Activated T-cell treated with anti-CD3 and anti-CD28 coated beads for 1 hour (primary cell): ENCODE measurements around the gene TMEM115.
A peak's percentile ranks its signal among the peaks of the same experiment; 100 is the strongest.

Experiments
- DNase-seq: peaks from one replicate; pipeline ENCODE4 v3.0.0-alpha.2; 2020; ENCODE audit warnings: low read depth

Gene TMEM115

DNA sequence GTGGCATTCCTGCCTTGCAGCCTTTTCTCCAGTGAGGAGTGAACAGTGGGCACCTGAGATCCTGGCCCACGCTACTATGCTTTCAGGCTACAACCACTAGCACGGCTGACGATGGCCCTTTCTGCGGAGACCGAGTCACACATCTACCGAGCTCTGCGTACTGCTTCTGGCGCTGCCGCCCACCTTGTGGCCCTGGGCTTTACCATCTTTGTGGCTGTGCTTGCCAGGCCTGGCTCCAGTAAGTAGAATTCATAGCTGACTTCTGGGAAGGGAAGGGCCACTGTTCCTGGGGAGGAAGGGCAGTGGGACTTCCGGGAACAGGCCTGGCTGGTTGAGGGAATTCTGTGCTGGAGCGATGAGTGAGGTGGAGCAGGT lies 8.0 kb downstream of the TMEM115 start:
- no peak for DNase-seq

DNA sequence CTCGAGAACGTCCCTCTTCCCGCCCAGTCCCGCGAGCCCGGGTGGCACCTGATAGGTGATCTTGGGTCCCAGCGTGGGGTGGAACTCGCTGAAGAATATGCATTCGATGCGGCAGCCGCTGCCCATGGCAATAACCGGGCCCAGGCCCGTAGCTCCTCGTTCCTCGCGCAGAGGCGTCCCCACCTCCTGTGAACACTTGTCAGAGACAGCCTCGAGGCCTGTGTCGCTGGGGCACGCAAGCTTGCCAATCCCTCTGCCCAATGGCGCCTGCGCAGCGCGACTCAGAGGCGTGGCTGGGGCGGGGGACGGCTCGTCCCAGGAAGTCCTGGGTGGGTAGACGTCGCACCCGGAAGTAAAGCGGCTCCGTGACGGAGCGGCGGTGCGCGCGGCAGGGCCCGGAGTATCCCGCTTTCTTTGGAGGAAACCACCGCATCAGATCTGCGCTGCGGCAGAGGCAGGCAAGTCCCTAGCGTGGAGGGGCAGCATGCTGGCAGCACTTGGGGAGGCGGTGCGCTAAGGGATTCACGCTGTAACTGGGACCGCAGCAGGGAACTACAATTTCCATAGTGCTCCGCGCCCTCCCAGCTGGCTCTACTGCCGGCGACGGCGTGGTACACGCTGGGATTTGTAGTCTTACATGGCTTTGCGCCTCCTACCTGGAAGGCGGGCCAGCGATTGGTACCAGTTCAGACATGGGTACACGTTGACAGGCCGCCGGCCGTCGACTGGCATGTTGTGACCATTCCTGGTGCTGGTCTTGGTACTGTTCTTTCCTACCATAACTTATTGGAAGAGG lies 8.6 kb downstream of the TMEM115 start, which contains the start of the genes CYB561D2 and NPRL2:
Gene CYB561D2, plus strand, starts transcription at position 336 of the 796 bp plus-strand sequence. CDS start 572 bp downstream, outside the sequence.
Gene NPRL2, minus strand, starts transcription at position 249 of the 796 bp plus-strand sequence. Its CDS starts 123 bp downstream, at position 126.
- DNase-seq, result peak; percentile 99

DNA sequence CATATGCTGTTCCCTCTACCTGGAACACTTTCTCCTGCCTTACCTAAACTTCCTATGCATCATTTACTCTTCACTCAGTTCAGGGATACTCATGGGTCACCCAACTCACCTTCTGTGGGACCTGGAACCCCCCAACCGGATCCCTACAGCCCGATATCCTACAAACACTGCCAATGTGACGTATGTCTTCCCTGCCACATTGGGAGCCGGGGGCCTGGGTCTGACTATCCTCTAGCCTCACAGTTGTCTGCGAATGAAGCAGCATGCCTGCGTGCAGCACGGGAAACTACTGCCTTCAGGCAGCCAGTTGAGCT lies 9.2 kb downstream of the TMEM115 start:
- DNase-seq, result no peak

DNA sequence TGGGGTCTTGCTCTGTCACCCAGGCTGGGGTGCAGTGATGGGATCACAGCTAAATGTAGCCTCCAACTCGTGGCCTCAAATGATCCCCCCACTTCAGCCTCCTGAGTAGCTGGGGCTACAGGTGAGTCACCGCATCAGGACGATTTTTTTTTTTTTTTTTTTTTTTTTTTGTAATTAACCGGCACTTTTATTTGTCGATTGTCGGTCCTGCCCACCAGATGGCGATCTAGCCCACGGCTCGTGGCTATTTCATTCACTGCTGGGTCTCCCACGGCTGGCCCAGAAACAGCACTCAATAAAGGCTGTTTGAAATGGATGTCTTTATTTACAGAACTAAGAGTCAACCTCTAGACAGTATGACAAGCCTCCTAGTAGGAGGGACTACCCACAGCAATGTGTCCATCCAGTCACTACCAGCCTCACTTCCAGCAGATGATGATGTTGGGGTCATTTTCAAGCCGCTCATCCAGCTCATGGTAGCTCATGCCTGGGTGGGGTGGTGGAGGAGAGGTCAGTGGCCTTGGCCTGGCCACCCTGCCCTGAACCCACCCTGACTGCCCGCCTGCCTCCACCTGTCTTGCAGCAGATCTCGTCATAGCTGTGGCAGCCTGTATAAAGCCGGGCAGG lies 12.0 kb downstream of the TMEM115 start:
- peak; percentile 64 for DNase-seq

DNA sequence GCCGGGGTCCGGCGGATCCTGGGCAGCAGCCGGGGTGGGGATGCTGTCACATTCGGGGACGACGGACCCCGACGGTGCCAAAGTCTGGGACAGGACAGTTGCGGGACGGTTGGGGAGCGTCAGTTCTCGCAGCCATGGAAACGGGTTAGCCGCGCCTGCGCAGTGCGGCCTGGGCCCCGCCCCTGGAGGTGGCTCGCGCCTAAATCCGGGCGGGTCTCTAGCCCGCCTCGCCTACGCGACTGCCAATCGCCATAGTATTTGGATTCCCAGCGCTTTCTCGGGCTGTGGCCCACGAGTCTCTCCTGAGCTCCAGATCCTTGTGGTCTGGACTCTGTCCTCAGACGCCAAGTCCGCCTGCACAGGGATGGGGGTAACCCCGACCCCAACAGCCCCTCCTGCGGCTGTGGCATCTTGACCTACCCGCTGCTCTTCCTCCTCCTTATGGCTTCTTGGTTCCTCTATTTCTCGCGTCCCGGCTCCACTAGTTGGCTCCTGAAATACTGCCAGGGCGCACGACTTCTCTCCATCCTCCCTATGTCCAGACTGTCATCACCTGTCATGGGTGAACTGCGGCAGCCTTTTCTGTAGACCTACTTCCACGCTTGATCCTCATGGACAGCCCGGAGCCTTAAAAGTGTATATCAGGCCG lies 13.6 kb downstream of the TMEM115 start, which contains the start of gene ZMYND10:
Gene ZMYND10, minus strand, starts transcription at position 147 of the 649 bp plus-strand sequence. CDS start 153 bp downstream, outside the sequence.
- peak; percentile 73 for DNase-seq

DNA sequence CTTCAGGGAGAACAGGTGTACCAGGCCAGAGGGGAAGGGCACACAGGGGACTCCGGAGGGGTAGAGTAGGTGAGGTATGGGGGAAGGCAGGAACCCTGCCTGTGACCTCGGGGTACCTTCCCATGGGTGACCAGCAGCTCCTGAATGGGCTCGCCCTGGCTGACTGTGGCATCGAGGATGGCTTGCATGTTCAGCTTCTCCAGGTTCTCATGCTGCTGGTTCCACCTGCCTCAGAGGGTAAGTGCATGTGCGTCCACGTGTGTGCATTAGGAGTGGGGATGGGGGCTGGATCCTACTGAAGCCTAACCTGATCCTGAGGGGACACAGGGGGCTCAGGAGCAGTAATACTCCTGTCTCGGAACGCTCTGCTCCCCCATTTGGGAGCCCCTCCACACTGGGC lies 14.3 kb downstream of the TMEM115 start:
- DNase-seq, result no peak

DNA sequence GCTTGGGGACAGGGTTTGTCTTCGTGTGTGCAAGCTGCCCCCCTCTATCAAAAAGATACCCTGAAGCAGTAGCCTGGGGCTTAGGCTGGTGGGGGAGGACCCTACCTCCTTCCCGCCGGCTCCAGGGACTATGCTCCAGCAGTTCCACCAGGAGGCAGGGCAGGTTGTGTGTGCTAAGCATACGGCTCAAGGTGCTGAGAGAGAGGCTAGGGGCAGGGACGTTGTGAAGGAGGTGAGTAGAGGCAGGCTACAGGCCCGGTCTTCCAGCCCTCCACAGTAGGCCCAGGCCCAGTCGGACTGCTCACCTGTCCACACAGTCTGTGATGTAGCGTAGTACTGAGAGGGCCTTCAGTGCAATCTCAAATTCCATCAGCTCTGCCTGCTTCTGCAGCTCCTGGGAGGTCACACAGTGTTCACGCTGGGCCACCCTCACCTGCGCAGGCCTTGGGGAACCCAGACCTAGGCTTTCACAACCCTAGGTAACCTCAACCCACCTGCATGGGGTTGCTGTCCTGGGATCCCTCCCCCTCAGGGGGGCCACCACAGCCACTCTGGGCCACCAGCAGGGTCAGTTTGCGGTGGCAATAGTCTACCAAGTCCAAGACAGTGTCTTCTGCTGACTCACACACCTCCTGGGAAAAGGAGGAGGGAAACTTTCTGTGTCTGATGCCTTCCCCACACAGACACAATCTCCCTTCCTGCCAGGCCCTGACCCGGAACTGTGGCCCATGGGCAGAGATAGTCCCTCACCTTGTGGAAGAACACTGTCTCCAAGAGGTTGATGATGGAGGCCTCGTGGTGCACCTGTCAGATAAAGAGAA lies 16.3 kb downstream of the TMEM115 start:
- DNase-seq, result no peak

DNA sequence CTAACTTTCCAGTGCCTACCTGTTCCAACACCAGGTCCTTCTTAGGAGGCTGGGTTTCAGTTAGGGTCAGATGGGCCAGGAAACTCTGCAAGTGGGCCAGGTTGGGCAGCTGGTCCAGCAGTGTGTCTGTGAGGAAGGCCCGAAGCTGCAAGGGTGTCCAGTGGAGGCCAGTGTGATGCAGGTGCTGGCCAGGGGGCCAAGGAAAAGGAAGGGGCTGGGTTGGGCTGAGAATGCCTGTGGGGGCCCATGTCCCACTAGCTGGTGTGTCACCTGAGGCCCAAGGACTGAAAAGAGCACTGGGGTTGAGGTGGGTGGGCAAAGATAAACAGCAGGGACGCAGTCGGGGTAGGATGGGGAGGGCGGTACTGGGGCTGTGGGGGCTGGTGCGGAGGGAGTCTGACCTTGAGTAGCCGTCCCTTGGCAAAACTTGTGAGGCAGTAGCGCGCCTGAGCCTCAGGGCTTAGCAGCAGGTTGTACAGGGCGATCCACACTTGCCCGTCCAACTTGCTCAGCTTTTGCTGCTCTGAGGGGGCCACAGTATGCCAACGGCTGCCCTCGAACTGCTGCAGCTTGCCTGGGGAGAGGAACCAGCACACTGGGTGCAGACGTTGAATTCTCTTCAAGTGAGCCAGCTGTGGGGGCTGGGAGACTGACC lies 17.2 kb downstream of the TMEM115 start:
- no peak for DNase-seq

DNA sequence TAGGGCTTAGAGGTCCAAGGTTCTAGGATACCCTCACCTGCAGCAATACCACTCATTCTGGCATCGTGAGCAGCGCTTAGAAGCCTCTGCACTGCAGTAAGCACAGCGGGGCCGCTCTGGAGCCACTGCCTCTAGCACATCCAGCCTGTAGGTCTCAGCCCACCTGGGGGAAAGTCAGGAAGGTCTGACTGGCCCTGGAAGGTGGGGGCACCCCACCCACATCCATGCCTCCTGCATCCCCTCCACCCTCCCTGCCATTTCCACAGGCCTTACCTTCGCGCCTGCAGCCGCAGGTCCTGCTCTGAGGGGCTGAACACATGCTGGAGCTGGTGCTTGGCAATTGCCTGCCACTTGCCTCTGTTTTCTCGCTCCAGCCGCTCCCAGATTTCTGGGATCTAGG lies 17.8 kb downstream of the TMEM115 start:
- DNase-seq, result no peak

DNA sequence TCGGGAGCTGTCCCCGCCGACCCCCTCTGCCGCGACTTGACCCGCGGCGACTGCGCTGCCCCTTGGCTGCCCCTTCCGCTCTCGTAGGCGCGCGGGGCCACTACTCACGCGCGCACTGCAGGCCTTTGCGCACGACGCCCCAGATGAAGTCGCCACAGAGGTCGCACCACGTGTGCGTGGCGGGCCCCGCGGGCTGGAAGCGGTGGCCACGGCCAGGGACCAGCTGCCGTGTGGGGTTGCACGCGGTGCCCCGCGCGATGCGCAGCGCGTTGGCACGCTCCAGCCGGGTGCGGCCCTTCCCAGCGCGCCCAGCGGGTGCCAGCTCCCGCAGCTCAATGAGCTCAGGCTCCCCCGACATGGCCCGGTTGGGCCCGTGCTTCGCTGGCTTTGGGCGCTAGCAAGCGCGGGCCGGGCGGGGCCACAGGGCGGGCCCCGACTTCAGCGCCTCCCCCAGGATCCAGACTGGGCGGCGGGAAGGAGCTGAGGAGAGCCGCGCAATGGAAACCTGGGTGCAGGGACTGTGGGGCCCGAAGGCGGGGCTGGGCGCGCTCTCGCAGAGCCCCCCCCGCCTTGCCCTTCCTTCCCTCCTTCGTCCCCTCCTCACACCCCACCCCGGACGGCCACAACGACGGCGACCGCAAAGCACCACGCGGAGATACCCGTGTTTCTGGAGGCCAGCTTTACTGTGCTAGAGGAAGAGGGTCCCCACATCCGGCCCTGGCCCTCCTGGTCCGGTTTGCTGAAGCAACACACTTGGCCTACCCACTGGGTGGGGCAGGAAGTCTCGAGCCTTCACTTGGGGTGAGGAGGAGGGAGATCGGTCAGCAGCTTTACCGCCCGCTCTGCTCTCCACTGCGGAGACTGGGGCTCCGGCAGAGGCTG lies 18.6 kb downstream of the TMEM115 start, which contains the start of gene RASSF1:
Gene RASSF1, minus strand, starts transcription at position 389 of the 882 bp plus-strand sequence. Its CDS starts 31 bp downstream, at position 358.
- DNase-seq, result peak; percentile 47

DNA sequence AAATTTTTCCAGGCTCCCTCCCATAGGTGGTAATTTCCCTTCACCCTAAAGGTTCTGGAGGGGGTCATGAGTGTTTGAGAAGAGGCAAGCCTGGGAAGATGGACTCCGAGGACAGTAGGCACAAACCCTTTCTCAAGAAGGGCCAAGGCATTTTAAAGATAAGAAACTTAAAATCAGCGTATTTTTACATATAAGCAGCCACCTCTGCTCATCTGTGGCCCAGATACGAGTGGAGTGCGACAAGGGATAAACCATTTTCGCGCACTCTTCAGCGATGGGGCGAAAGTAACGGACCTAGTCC lies 19.2 kb downstream of the TMEM115 start:
- DNase-seq, result no peak

DNA sequence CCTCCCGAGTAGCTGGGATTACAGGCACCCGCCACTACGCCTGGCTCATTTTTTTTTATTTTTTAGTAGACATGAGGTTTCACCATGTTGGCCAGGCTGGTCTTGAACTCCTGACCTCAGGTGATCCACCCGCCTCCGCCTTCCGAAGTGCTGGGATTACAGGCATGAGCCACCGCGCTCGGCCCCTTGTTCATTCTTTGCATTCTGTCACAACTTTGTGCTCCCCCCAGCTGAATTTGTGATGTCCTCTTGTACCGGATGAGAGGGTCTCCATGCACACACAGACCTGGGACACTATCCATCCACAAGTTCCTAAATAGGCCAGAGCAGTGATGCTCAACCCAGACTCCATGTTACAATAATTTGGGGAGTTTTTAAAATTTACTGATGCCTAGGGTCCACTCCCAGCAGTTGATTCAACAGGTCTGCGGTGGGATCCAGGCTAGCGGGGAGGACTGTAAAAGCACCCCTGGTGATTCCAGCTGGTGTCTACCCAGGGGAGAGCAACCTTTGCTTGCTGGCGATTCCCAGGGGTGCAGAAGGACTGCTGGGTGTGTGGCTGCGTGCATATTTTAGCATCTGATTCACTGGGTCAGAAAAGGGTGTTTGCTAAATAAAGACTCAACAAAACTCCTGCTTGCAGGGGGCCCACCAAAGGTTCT lies 19.7 kb downstream of the TMEM115 start:
- DNase-seq, result no peak

DNA sequence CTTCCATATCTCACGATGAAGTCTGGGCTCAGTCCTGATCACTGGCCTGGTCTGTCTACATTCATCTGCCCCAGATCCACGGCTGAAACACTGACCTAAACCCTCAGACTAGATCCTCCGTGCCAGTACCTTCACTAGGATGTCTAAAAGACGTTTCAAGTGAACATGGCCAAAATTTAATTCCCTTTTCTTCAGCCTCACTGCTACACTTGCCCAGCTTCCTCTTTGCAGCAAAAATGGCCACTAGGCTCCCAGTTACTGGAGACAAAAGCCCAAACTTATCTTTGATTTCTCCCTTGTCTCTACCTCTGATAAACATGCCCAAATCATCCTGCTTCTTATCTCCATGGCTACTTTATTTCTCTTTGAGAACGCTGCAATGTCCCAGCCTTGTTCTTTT lies 20.4 kb downstream of the TMEM115 start:
- DNase-seq, result no peak

DNA sequence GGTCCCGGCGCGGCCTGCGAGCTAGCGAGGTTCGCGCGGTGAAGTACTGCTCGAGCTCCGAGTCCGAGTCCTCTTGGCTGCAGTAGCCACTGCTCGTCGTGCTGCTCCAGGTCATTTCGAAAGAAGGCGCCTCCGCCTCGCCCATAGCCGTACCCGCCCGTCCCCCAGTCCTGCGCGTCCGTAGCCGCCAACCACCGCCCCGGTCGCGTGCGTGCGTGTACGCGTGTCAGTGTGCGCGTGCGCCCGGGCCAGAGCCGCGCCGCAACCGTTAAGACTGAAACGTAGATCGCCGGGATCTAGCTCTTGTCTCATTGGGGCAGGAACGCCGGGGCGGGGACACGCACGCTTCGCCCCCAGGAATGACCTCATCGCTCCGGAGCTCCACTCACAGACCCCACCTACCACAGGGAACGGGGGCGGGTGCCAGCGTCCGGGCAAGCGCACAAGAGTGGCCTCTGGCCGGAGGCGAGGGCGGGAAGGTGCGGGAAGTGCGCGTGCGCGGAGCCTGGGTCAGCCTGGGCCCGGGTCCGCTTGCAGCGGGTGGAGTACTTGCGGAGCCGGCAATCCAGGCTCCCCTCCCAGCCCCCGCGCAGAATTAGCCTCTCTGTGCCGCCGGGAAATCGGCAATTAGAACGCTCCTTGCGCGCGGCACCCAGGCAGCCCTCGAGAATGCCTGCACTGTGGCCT lies 22.0 kb downstream of the TMEM115 start:
- peak; percentile 85 for DNase-seq

DNA sequence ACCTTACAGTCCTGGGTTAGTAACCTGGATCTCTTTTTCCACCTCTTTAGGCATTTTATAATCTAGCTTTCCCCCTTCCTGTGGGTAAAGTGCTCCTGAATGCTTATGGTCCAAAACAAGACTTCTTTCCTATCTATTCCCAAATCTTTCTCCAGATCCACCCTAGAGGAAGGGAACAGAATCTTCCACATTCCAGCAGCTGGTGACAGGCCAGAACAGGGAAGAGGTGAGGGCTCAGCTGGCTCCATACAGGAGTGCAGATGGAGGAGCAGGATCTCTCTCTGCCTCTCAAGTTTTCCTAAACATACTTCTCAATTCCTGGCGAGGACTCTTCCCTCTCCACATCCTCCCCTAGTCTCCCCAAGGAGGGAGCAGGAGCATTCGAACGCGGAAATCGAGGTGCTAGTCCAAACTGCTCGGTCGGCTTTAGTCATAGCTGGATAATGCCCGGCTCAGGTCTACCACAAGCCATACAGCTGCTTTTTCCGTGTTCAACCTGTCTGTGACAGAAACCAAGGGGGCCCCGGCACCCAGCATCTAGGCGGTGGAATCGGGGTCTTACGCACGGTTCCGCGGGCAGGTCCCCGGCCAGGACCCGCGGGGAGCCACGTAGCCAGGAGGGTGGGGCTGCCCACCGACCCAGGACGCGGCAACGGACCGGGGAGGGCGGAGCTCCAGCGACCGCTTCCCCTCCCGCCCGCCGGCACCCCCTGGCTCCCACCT lies 22.7 kb downstream of the TMEM115 start:
- peak; percentile 26 for DNase-seq

DNA sequence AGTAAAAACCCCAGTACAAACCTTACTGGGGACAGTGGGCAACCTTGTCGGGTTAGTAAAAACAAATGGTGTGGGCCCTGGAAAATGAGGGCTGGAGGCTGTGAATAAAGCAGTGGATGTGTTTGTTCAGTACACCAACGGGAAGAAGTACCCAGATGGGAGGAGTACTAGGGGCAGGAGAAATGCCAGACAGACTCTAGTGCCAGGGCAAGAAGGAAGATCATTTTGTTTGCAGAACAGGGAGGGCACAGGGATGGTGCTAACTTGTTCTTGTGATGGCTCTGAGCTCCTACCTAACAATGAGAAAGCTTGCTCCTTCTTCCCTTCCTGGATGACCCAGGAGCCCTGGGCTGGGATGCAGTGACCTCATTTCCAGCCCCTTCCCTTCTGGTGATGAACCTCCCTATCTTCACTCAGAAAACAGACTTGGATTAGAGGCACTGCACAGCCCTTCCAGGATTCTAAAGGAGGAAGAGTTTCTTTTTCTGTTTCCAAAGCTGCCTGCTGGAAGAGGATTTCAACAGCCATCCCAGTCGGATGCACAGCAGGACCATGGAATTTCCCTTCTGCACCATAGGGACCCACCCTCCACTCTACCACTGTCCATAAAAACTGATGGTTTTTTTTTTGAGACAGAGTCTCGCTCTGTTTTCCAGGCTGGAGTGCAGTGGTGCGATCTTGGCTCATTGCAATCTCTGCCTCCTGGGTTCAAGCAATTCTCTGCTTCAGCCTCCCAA lies 24.8 kb downstream of the TMEM115 start:
- no peak for DNase-seq

DNA sequence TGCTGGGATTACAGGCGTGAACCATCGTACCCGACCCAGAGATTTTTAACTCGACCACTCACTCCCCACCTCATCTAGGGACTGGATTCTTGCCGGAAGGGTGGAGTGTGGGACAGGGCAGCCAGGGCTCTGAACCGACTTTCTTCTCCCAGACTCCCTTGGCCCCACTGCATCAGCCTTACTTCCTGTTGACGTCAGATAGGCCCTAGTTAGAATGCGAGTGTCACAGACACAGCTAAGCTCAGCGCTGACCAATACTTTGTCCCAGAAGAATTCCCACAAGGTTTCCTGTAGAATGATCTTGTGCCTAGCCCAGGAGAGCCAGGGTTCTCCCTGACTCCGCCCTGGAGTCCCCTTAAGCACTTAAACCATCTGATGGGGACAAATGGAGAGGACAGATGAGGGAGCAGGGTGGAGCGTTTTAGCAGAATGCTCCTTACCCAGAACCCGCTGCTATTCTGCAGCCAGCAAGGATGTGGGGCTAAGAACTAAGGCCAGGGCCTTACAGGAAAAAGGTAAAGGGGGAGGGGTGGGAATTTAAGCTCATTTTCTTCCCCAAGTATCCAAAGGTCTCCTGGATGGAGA lies 25.5 kb downstream of the TMEM115 start:
- DNase-seq, result no peak
